GM15510 (cell line): ENCODE measurements around the gene TMEM86A.

Experiments
- POLR2A ChIP-seq: IDR thresholded peaks from 3 replicates; pipeline ENCODE4 v1.6.1; 2011; ENCODE audit warnings: borderline replicate concordance; ENCODE audit not compliant: insufficient read length; ENCODE audit errors: extremely low read depth

Gene TMEM86A

GRCh38 chr11:18731949-18732821 is 33.6 kb downstream of the TMEM86A start:
- no peak for TF ChIP-seq POLR2A

GRCh38 chr11:18733202-18733601 is 34.6 kb downstream of the TMEM86A start:
- TF ChIP-seq POLR2A: no peak

DNA sequence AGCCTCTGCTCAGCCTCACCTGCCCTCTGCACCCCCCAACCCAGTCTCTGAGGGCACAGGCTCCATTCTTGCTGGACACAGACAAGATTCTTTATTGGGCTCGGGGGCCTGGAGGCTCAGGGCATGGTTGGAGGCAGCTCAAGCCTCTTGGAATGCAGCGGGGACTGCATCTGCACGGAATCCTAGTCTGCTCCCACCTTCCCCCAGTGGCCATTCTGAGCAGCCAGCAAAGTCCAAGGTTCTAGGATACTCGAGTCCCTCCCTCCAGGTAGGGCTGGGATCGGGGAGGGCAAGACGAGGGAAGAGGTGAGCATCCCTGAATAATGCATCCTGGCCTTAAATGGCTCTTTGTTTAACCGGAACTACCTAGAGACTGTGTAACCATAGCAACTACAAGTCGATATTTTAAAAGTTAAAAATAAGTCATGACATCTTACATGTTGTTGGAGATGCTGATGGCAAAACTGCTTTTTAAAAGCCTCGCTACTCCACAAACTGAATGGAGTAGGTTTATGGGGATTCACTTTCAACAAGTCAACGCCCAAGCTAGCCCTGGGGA is 38.1 kb downstream of the TMEM86A start:
- no peak for TF ChIP-seq POLR2A

DNA sequence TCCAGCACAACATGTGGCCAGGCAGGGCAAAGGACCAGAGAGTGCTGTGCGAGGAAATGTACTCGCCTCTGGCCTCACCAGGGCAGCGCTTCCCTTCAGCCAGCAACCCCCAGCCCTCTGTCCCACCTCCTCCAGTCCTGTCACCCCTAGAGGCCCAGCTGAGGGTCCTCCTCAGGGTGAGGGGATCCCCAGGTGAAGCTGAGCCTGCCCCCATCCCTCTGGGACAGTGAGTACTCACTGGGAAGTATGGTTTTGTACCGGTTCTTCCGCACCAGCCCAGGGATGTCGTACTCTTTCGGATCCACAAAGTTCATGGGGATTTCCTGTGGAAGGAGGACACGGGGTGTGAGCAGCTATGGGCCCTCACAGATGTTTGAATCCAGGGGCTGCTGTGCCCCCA is 39.1 kb downstream of the TMEM86A start:
- TF ChIP-seq POLR2A: no peak

GRCh38 chr11:18739685-18740084 is 41.1 kb downstream of the TMEM86A start:
- TF ChIP-seq POLR2A: no peak

- no peak for TF ChIP-seq POLR2A
Measured at GRCh38 chr11:18741783-18742182, 43.2 kb downstream of the TMEM86A start.

- TF ChIP-seq POLR2A: no peak
Measured at GRCh38 chr11:18743365-18743764, 44.8 kb downstream of the TMEM86A start.

DNA sequence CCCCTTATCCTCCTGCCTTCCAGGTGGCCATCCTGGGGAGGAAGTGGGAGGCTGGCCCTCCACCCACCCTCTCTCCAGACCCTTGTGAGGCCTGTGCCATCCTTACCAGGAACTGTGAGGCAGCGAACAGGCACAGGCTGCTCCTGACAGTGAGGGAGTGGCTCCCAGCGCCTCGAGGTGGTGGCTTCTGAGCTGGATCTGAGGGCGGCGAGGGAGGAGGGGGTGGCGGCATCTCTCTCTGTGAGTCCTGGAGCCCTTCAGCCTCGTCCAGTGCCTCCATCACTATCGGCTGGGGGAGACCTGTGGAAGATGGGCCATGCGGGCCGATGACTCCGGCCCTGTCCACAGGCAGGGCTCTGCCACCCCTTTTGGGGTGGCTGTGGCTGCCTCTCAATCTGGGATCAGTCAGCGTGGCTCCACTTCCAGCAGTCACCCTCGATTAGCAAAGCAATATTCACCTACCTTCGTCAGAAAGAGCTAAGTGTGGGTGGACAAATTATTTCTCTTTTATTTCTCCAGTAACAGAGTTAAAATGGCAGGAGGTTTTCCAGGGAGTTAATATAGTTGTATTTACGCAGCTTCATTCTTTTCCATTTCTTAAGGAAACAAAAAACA is 45.4 kb downstream of the TMEM86A start:
- no peak for TF ChIP-seq POLR2A

DNA sequence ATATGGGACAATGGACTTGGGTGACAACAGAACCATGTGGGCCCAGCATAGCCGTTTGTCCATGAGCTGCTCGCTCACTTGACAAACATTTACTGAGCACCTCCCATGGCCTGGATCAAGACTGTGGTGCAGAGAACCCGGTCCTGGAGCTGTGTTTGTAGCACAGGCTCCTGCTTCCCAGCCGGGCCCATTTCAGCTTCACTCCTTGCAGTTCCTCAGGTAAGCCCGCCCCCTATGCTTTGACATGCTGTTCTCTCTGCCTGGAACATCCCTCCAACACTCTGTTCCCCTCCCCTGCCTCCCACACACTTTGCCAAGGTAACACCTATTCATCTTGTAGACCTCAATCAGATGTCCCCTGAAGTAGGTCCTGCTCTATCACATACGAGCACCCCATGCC is 46.7 kb downstream of the TMEM86A start:
- no peak for TF ChIP-seq POLR2A

DNA sequence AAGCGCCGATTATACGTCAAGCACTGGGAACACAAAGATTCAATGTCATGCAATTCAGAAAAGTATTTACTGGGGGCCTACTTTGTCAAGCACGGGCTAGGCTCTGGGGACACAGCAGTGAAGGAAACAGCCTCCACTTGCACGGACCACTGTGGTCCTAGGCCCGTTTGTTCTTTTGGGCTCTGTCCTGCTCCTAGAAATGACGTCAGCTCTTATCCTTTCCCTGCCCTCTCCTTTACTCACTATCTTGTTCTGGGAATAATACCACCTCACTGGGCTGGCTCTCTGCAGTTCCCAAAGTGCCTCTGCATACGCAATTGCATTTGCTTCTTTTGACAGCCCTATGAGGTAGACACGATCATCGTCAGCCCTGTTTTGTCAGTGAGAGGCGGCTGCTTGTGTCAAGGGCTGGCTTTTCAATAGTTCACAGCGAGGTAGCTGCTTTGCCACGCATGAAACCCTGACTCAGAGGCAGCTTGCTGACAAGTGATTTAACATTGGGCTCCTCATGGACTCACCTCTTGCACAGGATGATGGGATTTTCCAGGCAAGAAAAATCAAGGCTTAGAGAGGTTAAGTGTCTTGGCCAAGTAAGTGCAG is 50.3 kb downstream of the TMEM86A start:
- no peak for TF ChIP-seq POLR2A

DNA sequence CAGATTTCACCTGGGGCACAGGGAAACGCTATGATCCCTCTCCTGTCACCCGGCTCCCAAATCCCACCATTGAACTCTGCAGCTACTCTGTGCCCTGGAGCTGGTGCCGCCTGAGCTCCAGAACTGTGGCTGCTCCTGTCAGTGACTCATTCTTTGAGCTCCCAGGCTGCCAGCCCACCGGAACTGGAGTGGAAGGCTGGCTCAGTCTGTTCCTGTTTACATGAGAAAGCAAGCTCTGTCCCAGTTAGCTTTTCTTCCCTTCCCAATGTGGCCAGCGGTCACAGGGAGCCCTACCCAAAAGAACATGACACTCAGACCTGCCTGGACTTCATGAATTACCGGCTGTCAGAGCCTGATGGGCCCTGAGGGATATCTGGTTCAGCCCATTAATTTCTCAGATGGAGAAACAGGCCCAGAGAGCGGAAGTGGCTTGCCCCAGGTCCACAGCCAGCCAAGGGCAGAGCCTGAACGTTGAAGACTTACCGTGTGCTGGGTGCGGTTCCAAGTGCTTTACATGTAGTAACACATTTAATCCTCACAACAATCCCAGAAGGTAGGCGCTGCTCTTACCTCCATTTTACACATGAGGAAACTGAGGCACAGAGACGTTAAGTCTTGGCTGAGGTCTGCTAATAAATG is 51.2 kb downstream of the TMEM86A start:
- no peak for TF ChIP-seq POLR2A

DNA sequence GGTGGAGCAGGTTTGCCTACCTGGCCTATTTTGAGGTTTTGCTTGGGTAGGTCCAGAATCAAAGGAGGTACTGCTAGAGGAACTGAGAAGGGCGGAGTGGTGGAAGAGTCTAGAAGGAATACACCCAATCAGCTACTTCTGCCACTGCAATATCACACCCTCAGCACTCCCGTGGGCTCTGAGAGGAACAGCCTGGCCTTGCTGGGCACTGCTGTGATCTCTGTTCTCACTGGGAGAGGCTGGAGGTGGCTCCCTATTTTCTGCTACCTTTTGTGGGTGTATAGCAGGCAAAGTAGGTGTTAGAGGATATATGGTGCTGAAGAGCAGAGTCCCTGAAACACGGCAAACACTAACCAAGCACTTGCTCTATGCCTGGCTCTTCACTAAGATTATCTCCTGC is 52.4 kb downstream of the TMEM86A start:
- TF ChIP-seq POLR2A: no peak

DNA sequence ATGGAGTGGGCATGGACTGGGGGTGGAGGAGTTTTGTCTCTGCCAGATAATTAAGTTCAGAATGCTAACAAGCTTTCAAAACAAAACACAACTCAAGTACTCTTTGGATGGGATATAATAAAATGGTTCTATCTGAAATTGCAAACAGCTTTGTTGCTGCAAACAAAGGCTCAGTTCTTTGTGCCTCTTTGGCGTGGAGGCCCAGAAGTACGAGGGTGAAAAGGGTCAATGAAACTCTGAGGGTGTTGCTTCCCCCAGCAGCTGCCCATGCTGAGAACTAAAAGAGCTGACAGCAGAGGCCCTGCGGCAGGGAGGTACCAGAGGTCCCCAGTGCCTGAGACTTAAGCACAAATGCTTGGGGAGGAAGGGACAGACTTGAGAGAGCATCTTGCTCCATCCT is 53.9 kb downstream of the TMEM86A start:
- no peak for TF ChIP-seq POLR2A

- TF ChIP-seq POLR2A: no peak
Measured at GRCh38 chr11:18754308-18754707, 55.7 kb downstream of the TMEM86A start.
